ENCODE measurements around the gene RAB10. TPM values are rescaled to one million over a fixed set of nuclear protein-coding genes. Genes with fewer than 3 reads are reported as not detected.

The RAB10 gene
- total RNA-seq, 1 experiment from 2014 or later: 140 TPM

DNA sequence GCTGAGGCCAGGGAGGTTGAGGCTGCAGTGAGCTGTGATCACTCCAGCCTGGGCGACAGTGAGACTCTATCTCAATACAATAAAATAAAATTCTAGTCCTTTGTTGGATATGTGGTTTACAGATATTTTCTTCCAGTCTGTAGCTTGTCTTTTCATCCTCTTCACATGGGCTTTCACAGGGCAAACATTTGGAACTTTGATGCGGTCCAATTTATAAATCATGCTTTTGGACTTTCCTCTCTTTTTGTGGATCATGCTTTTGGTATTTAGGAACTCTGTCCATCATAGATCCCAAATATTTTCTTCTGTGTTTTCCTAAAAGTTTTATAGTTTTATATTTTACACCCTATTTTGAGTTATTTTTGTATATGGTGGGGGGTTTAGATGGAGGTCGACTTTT lies 14.9 kb downstream of the RAB10 start:
- intact Hi-C loops (cut with micrococcal nuclease; ENCODE audit: unreplicated experiment): no loop called here
- H3K9me3 ChIP-seq (ENCODE audit: low read depth, low read length, poor library complexity, severe bottlenecking): no peaks in the 10 kb centered on the region
- ChIA-PET POLR2A (ENCODE audit: low non-redundant PET) (no interaction called here), CTCF (no interaction called here)
- no peak for DNase-seq (ENCODE audit: low spot score)
- TF ChIP-seq, protein P1, sequence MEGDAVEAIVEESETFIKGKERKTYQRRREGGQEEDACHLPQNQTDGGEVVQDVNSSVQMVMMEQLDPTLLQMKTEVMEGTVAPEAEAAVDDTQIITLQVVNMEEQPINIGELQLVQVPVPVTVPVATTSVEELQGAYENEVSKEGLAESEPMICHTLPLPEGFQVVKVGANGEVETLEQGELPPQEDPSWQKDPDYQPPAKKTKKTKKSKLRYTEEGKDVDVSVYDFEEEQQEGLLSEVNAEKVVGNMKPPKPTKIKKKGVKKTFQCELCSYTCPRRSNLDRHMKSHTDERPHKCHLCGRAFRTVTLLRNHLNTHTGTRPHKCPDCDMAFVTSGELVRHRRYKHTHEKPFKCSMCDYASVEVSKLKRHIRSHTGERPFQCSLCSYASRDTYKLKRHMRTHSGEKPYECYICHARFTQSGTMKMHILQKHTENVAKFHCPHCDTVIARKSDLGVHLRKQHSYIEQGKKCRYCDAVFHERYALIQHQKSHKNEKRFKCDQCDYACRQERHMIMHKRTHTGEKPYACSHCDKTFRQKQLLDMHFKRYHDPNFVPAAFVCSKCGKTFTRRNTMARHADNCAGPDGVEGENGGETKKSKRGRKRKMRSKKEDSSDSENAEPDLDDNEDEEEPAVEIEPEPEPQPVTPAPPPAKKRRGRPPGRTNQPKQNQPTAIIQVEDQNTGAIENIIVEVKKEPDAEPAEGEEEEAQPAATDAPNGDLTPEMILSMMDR (conservative IDR thresholded peaks at IDR 0.05; ENCODE audit: low read depth, low read length): no peak
- no peak for TF ChIP-seq EZH2 (IDR thresholded peaks at IDR 0.05; ENCODE audit: borderline replicate concordance, low read depth, low read length, poor library complexity, severe bottlenecking)
- H3K27ac ChIP-seq (ENCODE audit: low read depth, low read length, poor library complexity, severe bottlenecking): no peak overlapping the region
- no peaks in the 10 kb centered on the region for H3K27me3 ChIP-seq (replicated peaks; ENCODE audit: insufficient read depth, low read depth, low read length, poor library complexity)
- no TSS peak for BruUV-seq (replicated peaks)
- H3K4me3 ChIP-seq (ENCODE audit: low read depth, low read length, poor library complexity, severe bottlenecking): no peak overlapping the region
- peaks cover 3% of the 10 kb centered on the region for H3K36me3 ChIP-seq (ENCODE audit: insufficient read depth, low read length, poor library complexity, severe bottlenecking)
- peaks cover 12% of the 10 kb centered on the region for H3K4me1 ChIP-seq (ENCODE audit: insufficient read depth, low read length, poor library complexity, severe bottlenecking)

- no peak overlapping the region for H3K27ac ChIP-seq (ENCODE audit: low read depth, low read length, poor library complexity, severe bottlenecking)
- no peaks in the 10 kb centered on the region for H3K9me3 ChIP-seq (ENCODE audit: low read depth, low read length, poor library complexity, severe bottlenecking)
- H3K36me3 ChIP-seq (ENCODE audit: insufficient read depth, low read length, poor library complexity, severe bottlenecking): peaks cover 2% of the 10 kb centered on the region
- H3K4me1 ChIP-seq (ENCODE audit: insufficient read depth, low read length, poor library complexity, severe bottlenecking): peaks cover 6% of the 10 kb centered on the region
- POLR2A ChIA-PET (ENCODE audit: low non-redundant PET): no interaction called here
- BruUV-seq (replicated peaks): no TSS peak
- no peaks in the 10 kb centered on the region for H3K27me3 ChIP-seq (replicated peaks; ENCODE audit: insufficient read depth, low read depth, low read length, poor library complexity)
- intact Hi-C loops (cut with micrococcal nuclease; ENCODE audit: unreplicated experiment): no loop called here
- no peak for DNase-seq (ENCODE audit: low spot score)
- CTCF ChIA-PET: no interaction called here
- no peak overlapping the region for H3K4me3 ChIP-seq (ENCODE audit: low read depth, low read length, poor library complexity, severe bottlenecking)
- TF ChIP-seq EZH2 (IDR thresholded peaks at IDR 0.05; ENCODE audit: borderline replicate concordance, low read depth, low read length, poor library complexity, severe bottlenecking): no peak
- TF ChIP-seq, protein P1 (conservative IDR thresholded peaks at IDR 0.05; ENCODE audit: low read depth, low read length): no peak
Measured at GRCh38 chr2:26049641-26050040, 15.8 kb downstream of the RAB10 start.

- DNase-seq (ENCODE audit: low spot score): no peak
- TF ChIP-seq, protein P1 (conservative IDR thresholded peaks at IDR 0.05; ENCODE audit: low read depth, low read length): no peak
- no peak for TF ChIP-seq EZH2 (IDR thresholded peaks at IDR 0.05; ENCODE audit: borderline replicate concordance, low read depth, low read length, poor library complexity, severe bottlenecking)
- ChIA-PET CTCF (no interaction called here), POLR2A (ENCODE audit: low non-redundant PET) (no interaction called here)
- BruUV-seq (replicated peaks): no TSS peak
- no peaks in the 10 kb centered on the region for H3K27me3 ChIP-seq (replicated peaks; ENCODE audit: insufficient read depth, low read depth, low read length, poor library complexity)
- H3K9me3 ChIP-seq (ENCODE audit: low read depth, low read length, poor library complexity, severe bottlenecking): no peaks in the 10 kb centered on the region
- intact Hi-C loops (cut with micrococcal nuclease; ENCODE audit: unreplicated experiment): no loop called here
- H3K36me3 ChIP-seq (ENCODE audit: insufficient read depth, low read length, poor library complexity, severe bottlenecking): no peaks in the 10 kb centered on the region
- H3K4me3 ChIP-seq (ENCODE audit: low read depth, low read length, poor library complexity, severe bottlenecking): no peak overlapping the region
- peaks cover 6% of the 10 kb centered on the region for H3K4me1 ChIP-seq (ENCODE audit: insufficient read depth, low read length, poor library complexity, severe bottlenecking)
- no peak overlapping the region for H3K27ac ChIP-seq (ENCODE audit: low read depth, low read length, poor library complexity, severe bottlenecking)
Measured at GRCh38 chr2:26052740-26053139, 18.9 kb downstream of the RAB10 start.
